ENCODE results near the gene DBF4B. TPM values are rescaled to one million over a fixed set of nuclear protein-coding genes. Genes with fewer than 3 reads are reported as not detected.

Gene DBF4B
- total RNA-seq, 2 donors from 2014 or later, result 2.3 to 4.4 TPM

- no peaks in the 10 kb centered on the region for H3K36me3 ChIP-seq
- H3K9me3 ChIP-seq, result no peaks in the 10 kb centered on the region
- H3K4me3 ChIP-seq, result no peak overlapping the region
- H3K27ac ChIP-seq, result no peak overlapping the region
- H3K27me3 ChIP-seq, result no peaks in the 10 kb centered on the region
- no peak for DNase-seq (ENCODE audit: low spot score)
- TF ChIP-seq CTCF (IDR thresholded peaks at IDR 0.05), result no peak
- no peaks in the 10 kb centered on the region for H3K4me1 ChIP-seq
Observed at GRCh38 chr17:44766409-44767038, 58.1 kb downstream of the DBF4B start.

- no peaks in the 10 kb centered on the region for H3K36me3 ChIP-seq
- no peak for DNase-seq (ENCODE audit: low spot score)
Observed at GRCh38 chr17:44767493-44767892, 59.0 kb downstream of the DBF4B start.

GRCh38 chr17:44768505-44769142 is 60.2 kb downstream of the DBF4B start:
- Histone ChIP-seq H3K4me3 (no peak overlapping the region), H3K4me1 (no peaks in the 10 kb centered on the region), H3K36me3 (no peaks in the 10 kb centered on the region), H3K27ac (no peak overlapping the region), H3K27me3 (no peaks in the 10 kb centered on the region), H3K9me3 (no peaks in the 10 kb centered on the region)
- DNase-seq (ENCODE audit: low spot score), result no peak
- no peak for TF ChIP-seq CTCF (IDR thresholded peaks at IDR 0.05)

More at GRCh38 chr17:44767493-44767892, 59.0 kb downstream of the DBF4B start:
- Histone ChIP-seq H3K27ac (no peak overlapping the region), H3K4me3 (no peak overlapping the region), H3K9me3 (no peaks in the 10 kb centered on the region), H3K27me3 (no peaks in the 10 kb centered on the region), H3K4me1 (no peaks in the 10 kb centered on the region)
- TF ChIP-seq CTCF (IDR thresholded peaks at IDR 0.05), result no peak

- TF ChIP-seq CTCF (IDR thresholded peaks at IDR 0.05), result no peak
- no peak for DNase-seq (ENCODE audit: low spot score)
- Histone ChIP-seq H3K27ac (no peak overlapping the region), H3K36me3 (no peaks in the 10 kb centered on the region), H3K27me3 (no peaks in the 10 kb centered on the region), H3K4me1 (no peaks in the 10 kb centered on the region), H3K4me3 (no peak overlapping the region), H3K9me3 (no peaks in the 10 kb centered on the region)
Observed at GRCh38 chr17:44769230-44769629, 60.8 kb downstream of the DBF4B start.

GRCh38 chr17:44769647-44770084 is 61.2 kb downstream of the DBF4B start:
- no peaks in the 10 kb centered on the region for H3K27me3 ChIP-seq
- TF ChIP-seq CTCF (IDR thresholded peaks at IDR 0.05), result no peak
- H3K4me1 ChIP-seq, result no peaks in the 10 kb centered on the region
- H3K27ac ChIP-seq, result no peak overlapping the region
- no peaks in the 10 kb centered on the region for H3K9me3 ChIP-seq
- H3K4me3 ChIP-seq, result no peak overlapping the region
- no peaks in the 10 kb centered on the region for H3K36me3 ChIP-seq
- no peak for DNase-seq (ENCODE audit: low spot score)

Data from right atrium auricular region (tissue), 2 donors.